HCT116 (cell line): ENCODE results near the gene GRIN2A. TPM values are rescaled to one million over a fixed set of nuclear protein-coding genes. Genes with fewer than 3 reads are reported as not detected.

ENCODE experiments used
- ATAC-seq: fragments of 200-7000 bp; cut with Tn5 transposase; 2 replicates; pipeline ENCODE4 v1.9.1; 2020; ENCODE audit warnings: mild to moderate bottlenecking, moderate library complexity
- BruUV-seq: library from RNA; stranded (reverse); fragments of 400-500 nt; replicated peaks from 2 replicates; lab custom pipeline; 2021; lab: Mats Ljungman, UMichigan
- CTCF ChIA-PET: fragments of 300-600 bp; sonication (Branson Sonifier 250); formaldehyde crosslinking; loops from one replicate; lab custom pipeline; 2021; ENCODE audit warnings: antibody characterized with exemption; lab: Charles Lee
- POLR2A ChIA-PET: fragments of 300-600, 350-600 bp; sonication (Branson Sonifier 250); formaldehyde crosslinking; loops from one replicate; lab custom pipeline; 2021; ENCODE audit warnings: antibody characterized with exemption; lab: Charles Lee
- RAD21 ChIA-PET, 2 experiments: fragments of 300-600 bp; sonication (Branson Sonifier 250); formaldehyde crosslinking; loops; one replicate each; lab custom pipeline; 2023; ENCODE audit warnings: low total read pairs in 2 of 2; ENCODE audit not compliant: uncharacterized antibody in 2 of 2, unreplicated experiment in 2 of 2, low non-redundant PET in 1 of 2; lab: Charles Lee
- DNase-seq: peaks from one replicate; pipeline ENCODE4 v3.0.0-alpha.2; 2010; ENCODE audit warnings: low read depth, low spot score
- H2AFZ ChIP-seq: fragments of 200-600 bp; shearing (Covaris generic), sonication (generic); 2 replicates; pipeline ENCODE4 v1.6.1; 2017; ENCODE audit warnings: low read depth, mixed run types, mixed read lengths, antibody characterized with exemption, low read length; ENCODE audit not compliant: poor library complexity, severe bottlenecking
- H3K27ac ChIP-seq: 2 replicates; pipeline ENCODE4 v1.5.1; 2012; ENCODE audit warnings: low read depth, low read length
- H3K27me3 ChIP-seq: fragments of 200-600 bp; sonication (generic); 2 replicates; pipeline ENCODE4 v1.6.1; 2016; ENCODE audit warnings: mixed run types, low read length, mixed read lengths; ENCODE audit not compliant: insufficient read depth
- H3K36me3 ChIP-seq, 2 experiments: fragments of 200-500 bp in 1 of 2; fragments of 200-600 bp in 1 of 2; sonication (Bioruptor generic) in 1 of 2; sonication (generic) in 1 of 2; 2 replicates each; pipeline versions ENCODE4 v1.5.1 to v1.6.1; 2014 to 2016; ENCODE audit warnings: low read length in 2 of 2, inconsistent platforms in 1 of 2, mixed read lengths in 1 of 2, mixed run types in 1 of 2; ENCODE audit not compliant: insufficient read depth in 2 of 2, control insufficient read depth in 1 of 2
- H3K4me1 ChIP-seq, 2 experiments: fragments of 200-600 bp in 1 of 2; sonication (generic) in 1 of 2; 2 replicates each; pipeline versions ENCODE4 v1.5.1 to v1.6.1; 2012 to 2017; ENCODE audit warnings: low read length in 2 of 2, inconsistent platforms in 1 of 2, mild to moderate bottlenecking in 1 of 2, mixed read lengths in 1 of 2, mixed run types in 1 of 2, moderate library complexity in 1 of 2; ENCODE audit not compliant: insufficient read depth in 2 of 2, control insufficient read depth in 1 of 2
- H3K4me2 ChIP-seq: fragments of 200-600 bp; sonication (generic); 2 replicates; pipeline ENCODE4 v1.6.1; 2017; ENCODE audit warnings: mixed run types, low read length, mixed read lengths
- H3K4me3 ChIP-seq, 2 experiments: fragments of 200-600 bp in 1 of 2; sonication (generic) in 1 of 2; replicated peaks in 1 of 2; 2 replicates each; pipeline ENCODE4 v1.5.1; 2011 to 2016; ENCODE audit warnings: low read length in 2 of 2, control low read depth in 1 of 2, low read depth in 1 of 2, mild to moderate bottlenecking in 1 of 2, mixed read lengths in 1 of 2, mixed run types in 1 of 2
- H3K79me2 ChIP-seq: fragments of 200-600 bp; sonication (generic); 2 replicates; pipeline ENCODE4 v1.6.1; 2017; ENCODE audit warnings: mild to moderate bottlenecking, mixed run types, low read length, moderate library complexity, mixed read lengths; ENCODE audit not compliant: insufficient read depth
- H3K9ac ChIP-seq: fragments of 200-600 bp; sonication (generic); 2 replicates; pipeline ENCODE4 v1.6.1; 2016; ENCODE audit warnings: low read length, mixed read lengths
- H3K9me2 ChIP-seq: fragments of 200-600 bp; sonication (generic), shearing (Covaris generic); 2 replicates; pipeline ENCODE4 v1.6.1; 2017; ENCODE audit warnings: mixed run types, mild to moderate bottlenecking, moderate library complexity; ENCODE audit not compliant: insufficient read depth
- H3K9me3 ChIP-seq, 2 experiments: fragments of 200-500 bp in 1 of 2; fragments of 200-600 bp in 1 of 2; sonication (Bioruptor generic) in 1 of 2; sonication (generic) in 1 of 2; 2 replicates each; pipeline ENCODE4 v1.6.1; 2014 to 2017; ENCODE audit warnings: low read length in 2 of 2, mixed read lengths in 2 of 2, inconsistent platforms in 1 of 2, low read depth in 1 of 2, mild to moderate bottlenecking in 1 of 2, mixed run types in 1 of 2, moderate library complexity in 1 of 2; ENCODE audit not compliant: control insufficient read depth in 1 of 2, insufficient read depth in 1 of 2
- H4K20me1 ChIP-seq: fragments of 200-600 bp; sonication (generic), shearing (Covaris generic); 2 replicates; pipeline ENCODE4 v1.6.1; 2017; ENCODE audit warnings: mixed run types, mild to moderate bottlenecking, moderate library complexity; ENCODE audit not compliant: insufficient read depth
- CBX3 ChIP-seq: IDR thresholded peaks from 2 replicates; pipeline ENCODE4 v1.6.1; 2012; ENCODE audit warnings: low read depth
- EZH2phosphoT487 ChIP-seq: fragments of 200-600 bp; IDR thresholded peaks from 2 replicates; pipeline ENCODE4 v1.6.1; 2018; ENCODE audit warnings: antibody characterized with exemption, borderline replicate concordance
- JUND ChIP-seq: IDR thresholded peaks from 2 replicates; pipeline ENCODE4 v1.6.1; 2012
- MAX ChIP-seq: IDR thresholded peaks from 2 replicates; pipeline ENCODE4 v1.6.1; 2012
- REST ChIP-seq: IDR thresholded peaks from 2 replicates; pipeline ENCODE4 v1.6.1; 2012; ENCODE audit warnings: low read depth
- SIN3A ChIP-seq: IDR thresholded peaks from 2 replicates; pipeline ENCODE4 v1.6.1; 2012; ENCODE audit warnings: low read depth
- SP1 ChIP-seq: IDR thresholded peaks from 2 replicates; pipeline ENCODE4 v1.6.1; 2012; ENCODE audit warnings: low read depth
- TCF7L2 ChIP-seq: IDR thresholded peaks from 2 replicates; pipeline ENCODE4 v1.7.0; 2011; ENCODE audit warnings: borderline replicate concordance, inconsistent platforms; ENCODE audit not compliant: insufficient read depth, insufficient read length; ENCODE audit errors: extremely low read depth
- ZFX ChIP-seq: fragments of 450-650 bp; IDR thresholded peaks from 2 replicates; pipeline ENCODE4 v1.6.1; 2017
- ZNF274 ChIP-seq: fragments of 200-500 bp; sonication (Bioruptor generic); IDR thresholded peaks from 2 replicates; pipeline ENCODE4 v1.6.1; 2014; ENCODE audit warnings: mild to moderate bottlenecking, low read depth, low read length, inconsistent platforms
- intact Hi-C: fragments of 100-400 bp; cut with micrococcal nuclease; formaldehyde crosslinking; loops from 2 replicates; pipeline ENCODE4 v1.10.0; 2022
- total RNA-seq: library from RNA; stranded (reverse); gene quantifications from one replicate; pipeline ENCODE4 v1.2.1, GENCODE V29; 2021; ENCODE audit not compliant: unreplicated experiment

The GRIN2A gene
- total RNA-seq, 1 experiment from 2014 or later, result 0.02 TPM

GRCh38 chr16:9800186-9800738 is 382.0 kb downstream of the GRIN2A start:
- CTCF ChIA-PET, result no interaction called here
- no TSS peak for BruUV-seq
- POLR2A ChIA-PET, result no interaction called here
- H3K9ac ChIP-seq, result no peak overlapping the region
- H3K4me3 ChIP-seq, result no peak overlapping the region
- DNase-seq (no peak), ATAC-seq (no peak)
- no peaks in the 10 kb centered on the region for H3K9me2 ChIP-seq
- H3K4me1 ChIP-seq, result no peaks in the 10 kb centered on the region
- no peaks in the 10 kb centered on the region; the same call in 1 of the 2 replicates for H3K27me3 ChIP-seq
- no peak overlapping the region for H3K4me2 ChIP-seq
- no peaks in the 10 kb centered on the region for H3K36me3 ChIP-seq
- RAD21 ChIA-PET, result no interaction called here
- H3K79me2 ChIP-seq, result no peaks in the 10 kb centered on the region
- no peaks in the 10 kb centered on the region for H3K9me3 ChIP-seq
- no peaks in the 10 kb centered on the region for H4K20me1 ChIP-seq
- TF ChIP-seq SP1, result no peak
- TF ChIP-seq MAX, result no peak
- no peak for TF ChIP-seq ZFX
- TF ChIP-seq ZNF274, result no peak
- no peak for TF ChIP-seq SIN3A
- TF ChIP-seq JUND, result no peak
- no peak for TF ChIP-seq REST
- no peak for TF ChIP-seq EZH2phosphoT487
- no peak for TF ChIP-seq TCF7L2
- TF ChIP-seq CBX3, result no peak
- intact Hi-C loops, result no loop called here
- no peak overlapping the region for H3K27ac ChIP-seq
- H2AFZ ChIP-seq, result no peak overlapping the region
